ENCODE measurements around the gene NHP2.

DNA sequence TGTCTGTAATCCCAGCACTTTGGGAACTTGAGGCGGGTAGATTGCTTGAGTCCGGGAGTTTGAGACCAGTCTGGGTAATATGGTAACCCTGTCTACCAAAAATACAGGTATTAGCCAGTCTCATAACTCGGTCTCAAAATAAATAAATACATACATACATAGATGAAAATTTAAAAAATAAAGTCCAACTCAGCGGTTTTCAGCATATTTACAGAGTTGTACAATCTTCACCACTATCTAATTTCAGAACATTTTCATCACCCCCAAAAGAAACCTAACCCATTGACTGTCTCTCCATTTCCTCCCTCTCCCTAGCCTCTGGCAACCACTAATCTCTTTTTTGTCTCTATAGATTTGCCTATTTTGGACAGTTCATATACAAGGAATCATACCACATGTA, 12.1 kb downstream of the NHP2 start:
- TF ChIP-seq CTCF (IDR thresholded peaks at IDR 0.05) (no peak), POLR2A (IDR thresholded peaks at IDR 0.05) (no peak)

Measured in adrenal gland (tissue), 5 donors.